GM19455 (cell line): Measurements from ENCODE around the gene CBFA2T2.

Source experiments
- ATAC-seq: cut with Tn5 transposase; IDR thresholded peaks from one replicate; pipeline ENCODE4 v1.9.1; 2021; ENCODE audit not compliant: unreplicated experiment

Gene CBFA2T2

DNA sequence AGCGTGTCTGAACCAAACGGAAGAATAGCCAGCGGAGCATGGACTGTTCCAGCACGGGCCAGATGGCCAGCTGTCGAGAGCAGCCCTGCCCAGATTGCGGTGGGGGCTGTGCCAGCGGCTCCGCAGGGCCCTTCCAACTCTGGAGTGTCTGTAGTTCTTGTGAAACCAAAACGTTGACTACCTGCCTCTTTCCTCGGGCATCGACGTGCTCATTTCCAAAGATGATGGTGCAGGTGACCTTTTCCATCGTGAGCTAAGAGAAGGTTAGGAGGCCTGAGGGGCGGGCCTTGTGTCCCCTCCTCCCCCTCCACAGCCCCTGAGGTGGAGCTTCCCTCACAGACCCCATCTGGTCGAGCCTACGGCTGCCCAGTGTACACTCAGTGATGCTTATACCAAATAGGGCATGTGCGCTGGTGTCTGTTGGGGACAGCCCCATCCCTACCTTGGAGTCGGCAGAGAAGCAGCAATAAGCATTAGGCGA lies 159.3 kb downstream of the CBFA2T2 start:
- no peak for ATAC-seq

DNA sequence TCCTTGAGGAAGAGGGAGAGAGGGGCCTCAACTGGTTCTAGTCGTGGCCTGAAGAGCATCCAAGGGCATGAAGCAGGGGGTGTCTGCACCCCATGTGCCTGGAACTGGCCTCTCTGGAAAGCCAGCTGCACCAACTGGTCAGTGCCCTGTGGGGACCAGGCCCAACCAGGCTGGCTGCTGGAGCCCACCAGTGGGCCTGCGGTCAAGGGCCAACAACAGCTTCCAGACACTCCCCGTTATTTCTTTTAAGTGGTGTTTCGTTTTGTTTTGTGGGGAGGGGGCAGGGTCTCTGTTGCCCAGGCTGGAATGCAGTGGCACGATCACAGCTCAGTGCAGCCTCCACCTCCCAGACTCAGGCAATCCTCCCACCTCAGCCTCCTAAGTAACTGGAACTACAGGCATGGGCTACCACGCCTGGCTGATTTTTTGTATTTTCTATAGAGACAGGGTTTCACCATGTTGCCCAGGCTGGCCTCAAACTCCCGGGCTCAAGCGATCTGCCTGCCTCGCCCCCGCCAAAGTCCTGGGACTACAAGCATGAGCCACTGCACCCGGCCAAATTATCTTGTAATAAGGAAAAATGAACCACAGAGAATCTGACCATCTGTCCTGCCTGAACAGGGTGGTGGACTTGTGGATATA lies 160.3 kb downstream of the CBFA2T2 start:
- no peak for ATAC-seq

GRCh38 chr20:33650753-33651561 lies 161.1 kb downstream of the CBFA2T2 start:
- no peak for ATAC-seq

DNA sequence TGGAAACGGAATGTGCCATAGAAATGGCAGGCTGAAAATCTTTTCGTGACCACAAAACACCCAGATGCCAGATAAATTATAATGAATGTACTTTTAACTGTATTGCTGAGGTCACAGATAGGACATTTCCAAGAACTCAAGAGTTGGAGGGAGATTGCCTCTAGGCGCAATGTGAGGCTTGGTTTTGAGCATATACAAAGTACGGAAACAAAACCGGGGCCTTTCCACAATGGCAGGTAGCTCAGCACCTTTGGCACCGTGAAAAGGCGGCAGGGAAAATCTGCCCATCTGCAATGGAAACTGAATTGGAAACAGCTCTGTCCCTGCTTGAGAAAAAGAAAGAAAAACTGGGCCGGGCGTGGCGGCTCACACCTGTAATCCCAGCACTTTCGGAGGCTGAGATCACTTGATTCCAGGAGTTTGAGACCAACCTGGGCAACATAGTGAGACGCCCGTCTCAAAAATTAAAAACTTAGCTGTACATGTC lies 161.7 kb downstream of the CBFA2T2 start:
- no peak for ATAC-seq

DNA sequence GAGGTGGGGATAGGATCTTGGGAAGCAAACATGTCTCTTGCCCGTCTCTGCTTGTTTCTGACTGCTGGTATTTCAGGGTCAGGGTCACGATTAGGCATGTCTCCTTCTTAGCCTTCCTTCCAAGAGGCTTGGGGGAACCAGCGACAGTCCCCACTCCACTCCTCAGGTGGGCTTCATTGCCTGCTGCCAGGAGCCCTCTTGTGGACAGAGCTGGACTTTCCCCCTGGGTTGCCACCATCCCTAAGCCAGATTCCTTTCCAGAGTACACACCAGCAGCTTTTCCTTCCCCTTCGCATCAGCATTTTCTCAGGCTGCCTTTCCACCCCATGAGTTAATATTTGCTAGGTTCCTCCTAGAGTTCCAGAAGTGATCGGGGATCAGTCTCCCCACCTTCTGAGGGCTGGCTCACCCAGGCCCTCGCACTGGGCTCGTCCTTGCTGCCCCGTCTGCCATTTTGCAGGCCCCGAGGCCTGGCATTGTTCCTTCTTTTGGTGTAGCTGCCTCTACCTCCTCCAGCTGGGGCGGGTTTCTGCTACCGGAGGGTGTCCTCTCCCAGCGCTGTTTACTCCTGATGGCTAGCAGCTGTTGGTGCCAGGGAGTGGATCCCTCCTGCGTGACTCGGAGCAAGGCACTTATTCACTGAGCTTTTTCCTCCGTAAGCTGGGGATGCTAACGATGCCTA lies 163.5 kb downstream of the CBFA2T2 start:
- ATAC-seq = no peak

- no peak for ATAC-seq
Observed at GRCh38 chr20:33653900-33654596, 164.2 kb downstream of the CBFA2T2 start.

DNA sequence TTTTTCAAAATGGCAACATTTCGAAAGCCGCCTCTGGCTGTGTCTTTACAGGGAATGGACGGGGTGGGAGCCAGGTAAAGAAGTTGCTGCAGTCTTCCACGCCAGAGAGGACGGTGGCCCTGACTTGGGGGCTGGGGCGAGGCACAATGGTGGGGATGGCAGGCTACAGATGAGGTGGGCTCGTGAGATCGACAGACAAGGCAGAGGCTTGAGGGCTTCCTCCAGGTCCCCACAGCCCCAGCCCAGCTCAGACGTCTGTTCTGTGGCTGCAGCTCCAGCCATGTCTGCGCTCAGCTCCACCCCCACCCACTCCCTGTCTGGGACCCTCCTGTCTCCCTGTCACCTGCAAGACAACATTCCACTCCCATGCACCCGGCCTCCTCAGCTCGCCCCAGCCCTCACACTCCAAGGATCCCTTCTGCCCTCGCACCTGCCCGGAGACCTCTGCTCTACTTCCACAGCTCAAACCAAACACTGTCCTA lies 164.8 kb downstream of the CBFA2T2 start:
- ATAC-seq = no peak

GRCh38 chr20:33655164-33655563 lies 165.3 kb downstream of the CBFA2T2 start:
- ATAC-seq = no peak

DNA sequence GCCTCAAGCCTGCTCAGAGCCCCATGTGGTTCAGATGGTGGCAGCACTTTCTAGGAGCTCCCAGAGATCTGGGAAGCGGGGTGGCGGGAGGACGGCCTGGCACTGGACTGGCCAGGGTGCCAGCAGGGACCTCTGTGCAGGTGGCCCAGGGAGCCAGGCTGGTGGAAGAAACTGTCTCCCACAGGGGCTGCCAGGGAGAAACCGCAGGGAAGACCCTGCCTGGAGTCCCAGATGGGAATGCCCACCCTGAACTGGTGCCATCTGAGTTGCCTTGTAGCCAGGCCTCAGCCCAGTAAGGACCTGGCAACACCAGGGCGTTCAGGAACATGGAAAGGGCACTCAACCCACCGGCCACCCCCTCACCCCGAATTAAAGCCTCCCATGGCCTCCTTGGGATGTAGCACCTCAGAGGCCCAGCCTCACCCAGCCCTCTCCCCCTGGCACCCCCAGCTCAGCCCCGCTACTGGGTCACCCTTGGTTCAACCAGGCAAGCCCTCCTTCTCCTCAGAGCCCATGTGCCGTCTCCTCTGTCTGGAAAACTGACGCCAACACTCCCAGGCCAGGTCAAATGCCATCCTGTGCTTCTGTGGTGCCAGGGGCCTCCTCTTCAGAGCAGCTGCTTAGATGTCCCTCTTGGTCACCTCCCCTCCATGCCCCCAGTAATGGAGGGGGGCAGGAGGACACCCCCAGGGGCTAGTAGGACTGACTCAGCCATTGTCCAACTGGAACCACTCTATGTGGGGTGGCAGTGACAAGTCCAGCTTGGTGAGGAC lies 166.3 kb downstream of the CBFA2T2 start:
- ATAC-seq = no peak

DNA sequence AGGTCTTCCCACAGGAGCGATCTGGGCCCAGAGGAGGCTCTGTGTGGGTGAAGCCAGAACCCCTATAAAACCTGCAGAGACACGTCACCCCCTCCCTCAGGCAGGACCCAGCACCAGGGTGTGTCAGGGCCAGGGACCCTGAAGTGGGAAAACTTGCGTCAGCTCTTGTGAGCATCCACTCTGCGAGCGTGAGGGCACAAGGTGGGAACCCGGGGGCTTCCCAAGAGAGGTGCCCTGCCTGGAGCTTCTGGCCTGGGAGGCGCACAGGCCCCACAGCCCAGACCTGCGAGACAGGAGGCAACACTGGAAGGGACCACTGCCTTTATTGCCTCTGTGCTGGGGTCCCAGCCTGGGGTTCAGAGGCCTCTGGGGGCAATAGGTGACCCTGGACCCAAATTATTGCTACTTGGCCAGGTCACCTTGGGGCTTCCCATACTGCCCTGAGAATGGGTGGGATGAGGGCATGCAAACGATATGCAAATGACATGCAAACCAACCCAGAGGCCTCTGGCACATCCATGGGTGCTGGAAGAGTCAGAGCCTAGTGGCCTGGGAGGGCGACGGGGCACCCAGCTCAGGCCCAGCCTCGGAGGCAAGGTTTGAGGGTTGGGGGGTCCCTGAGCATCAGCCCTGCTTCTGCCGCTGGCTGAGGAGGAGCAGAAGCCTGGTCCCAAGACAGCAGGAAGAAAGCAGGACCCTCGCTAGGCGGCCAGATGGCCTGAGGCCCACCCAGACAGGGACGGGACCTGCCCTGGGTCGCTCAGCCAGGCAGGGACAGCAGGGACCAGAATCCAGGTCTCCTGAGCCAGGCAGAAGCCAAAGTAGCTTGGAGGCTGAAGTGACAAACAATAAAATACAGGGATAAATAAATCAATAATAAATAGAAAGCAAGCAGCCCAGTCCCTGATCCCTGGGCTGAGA lies 167.1 kb downstream of the CBFA2T2 start:
- no peak for ATAC-seq

- ATAC-seq = no peak
Observed at GRCh38 chr20:33657704-33658095, 167.8 kb downstream of the CBFA2T2 start.

DNA sequence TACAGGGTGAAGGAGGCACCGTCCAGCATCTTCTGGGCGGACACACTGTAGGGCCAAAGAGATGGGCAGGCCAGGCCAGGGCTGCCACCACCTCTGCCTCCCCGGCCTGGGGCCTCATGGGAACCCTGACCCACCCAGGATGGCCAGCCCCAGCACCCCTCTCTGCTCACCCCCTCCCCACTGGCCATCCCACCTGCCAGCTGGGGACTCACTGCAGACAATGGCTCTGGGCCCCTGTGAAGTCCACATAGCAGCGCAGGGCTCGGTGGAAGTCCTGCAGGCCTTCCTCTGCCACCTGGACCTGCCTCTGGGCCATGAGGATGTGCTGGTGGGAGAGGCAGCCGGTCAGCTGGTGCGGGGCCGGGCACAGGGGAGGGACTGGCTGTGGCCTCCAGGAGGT lies 168.6 kb downstream of the CBFA2T2 start:
- no peak for ATAC-seq

DNA sequence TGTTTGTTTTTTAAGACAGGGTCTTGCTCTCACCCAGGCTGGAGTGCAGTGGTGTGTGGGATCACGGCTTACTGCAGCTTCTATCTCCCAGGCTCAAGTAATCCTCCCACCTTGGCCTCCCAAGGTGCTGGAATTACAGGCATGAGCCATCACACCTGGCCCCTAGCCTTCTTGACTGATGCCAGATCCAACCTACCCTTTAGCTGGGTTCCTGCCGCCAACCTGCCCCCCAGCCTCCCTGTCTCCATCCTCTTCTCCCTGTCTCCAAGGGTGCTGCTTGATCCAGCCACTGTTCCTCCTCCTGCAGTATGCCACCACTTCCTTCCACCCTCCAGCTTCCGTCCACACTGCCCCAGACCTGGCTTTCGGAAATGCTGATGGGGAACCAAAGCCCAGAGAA lies 169.0 kb downstream of the CBFA2T2 start:
- no peak for ATAC-seq

DNA sequence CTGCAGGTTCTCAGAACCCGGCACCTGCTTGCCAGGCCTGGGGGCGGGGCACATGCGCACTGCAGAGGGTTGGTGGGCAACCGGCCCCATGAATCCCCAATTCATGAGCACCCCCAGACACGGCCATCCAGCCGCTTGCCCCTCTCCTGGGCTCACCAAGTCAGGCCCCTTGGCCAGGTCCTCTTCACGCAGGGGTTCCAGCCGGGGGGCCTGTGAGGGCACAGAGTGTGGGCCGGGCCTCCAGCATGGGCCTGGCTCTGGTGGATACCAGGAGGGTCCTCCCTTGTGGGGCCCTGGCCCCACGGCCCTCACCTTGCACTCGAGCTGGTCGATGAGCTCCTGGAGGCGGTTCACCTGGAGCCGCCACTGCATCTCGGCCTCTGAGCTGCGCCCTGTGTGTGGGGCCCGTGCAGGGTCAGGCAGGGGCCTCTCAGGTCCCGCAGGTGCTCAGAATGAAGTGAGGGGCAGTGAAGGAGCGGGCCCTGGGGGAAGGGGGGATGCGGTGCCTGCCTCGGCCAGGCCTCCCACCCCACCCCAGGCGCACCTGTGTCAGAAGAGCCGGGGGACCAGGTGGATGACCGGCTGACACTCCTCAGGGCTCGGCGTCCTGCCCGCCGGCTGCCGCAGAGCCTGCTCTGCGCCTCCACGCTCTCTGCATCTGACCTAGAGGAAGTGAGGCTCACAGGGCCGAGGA lies 169.6 kb downstream of the CBFA2T2 start:
- ATAC-seq = no peak

- no peak for ATAC-seq
Observed at GRCh38 chr20:33660035-33660684, 170.3 kb downstream of the CBFA2T2 start.

DNA sequence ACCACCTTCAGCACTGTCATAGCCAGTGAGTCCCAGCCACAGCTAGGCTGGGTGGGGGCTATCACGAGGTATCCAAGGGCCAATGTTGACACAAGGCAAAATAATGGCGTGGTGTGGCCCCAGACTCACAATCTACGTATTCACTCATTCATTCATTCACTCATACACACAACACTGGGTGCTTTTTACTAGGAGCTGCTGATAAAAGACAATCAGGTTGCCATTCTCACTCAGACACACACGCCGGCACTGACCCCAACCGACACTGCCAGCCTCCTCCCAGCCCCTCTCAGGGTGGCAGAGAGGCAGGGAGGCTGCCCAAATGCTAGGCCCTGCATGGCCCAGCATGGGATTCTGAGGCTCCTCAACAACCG lies 170.8 kb downstream of the CBFA2T2 start:
- ATAC-seq = no peak

- no peak for ATAC-seq
Observed at GRCh38 chr20:33662172-33662571, 172.3 kb downstream of the CBFA2T2 start, which contains the start of gene C20orf144. C20orf144 (plus strand) TSS chr20:33662327; CDS start chr20:33662346, 19 bp downstream.
